Right lobe of liver (tissue), 6 donors: Measurements from ENCODE around the gene MACROH2A1. TPM values are rescaled to one million over a fixed set of nuclear protein-coding genes. Genes with fewer than 3 reads are reported as not detected.

Experiments
- ATAC-seq, 4 donors: fragments of 200-7000 bp; cut with Tn5 transposase; one replicate each; pipeline ENCODE4 v1.9.1; 2020; ENCODE audit warnings: mild to moderate bottlenecking in 4 of 4, moderate library complexity in 4 of 4
- DNase-seq, 3 donors: peaks; one replicate each; pipeline ENCODE4 v3.0.0-alpha.2; 2020
- H3K27ac ChIP-seq, 3 donors: fragments of 200-600 bp; one replicate each; pipeline ENCODE4 v1.8.0; 2022
- H3K27me3 ChIP-seq, 2 donors: fragments of 200-600 bp; one replicate each; pipeline ENCODE4 v1.8.0; 2022
- H3K36me3 ChIP-seq, 4 donors: fragments of 200-600 bp; sonication (generic) in 1 of 4; one replicate each; pipeline versions ENCODE4 v1.5.1 to v1.8.0; 2017 to 2022; ENCODE audit warnings: control low read depth in 1 of 4
- H3K4me1 ChIP-seq, 4 donors: fragments of 200-600 bp; sonication (generic) in 1 of 4; one replicate each; pipeline versions ENCODE4 v1.5.1 to v1.8.0; 2017 to 2022; ENCODE audit warnings: control low read depth in 1 of 4
- H3K4me3 ChIP-seq, 3 donors: fragments of 200-600 bp; one replicate each; pipeline ENCODE4 v1.8.0; 2022
- H3K9me3 ChIP-seq, 4 donors: fragments of 200-600 bp; sonication (generic) in 1 of 4; one replicate each; pipeline versions ENCODE4 v1.5.1 to v1.8.0; 2017 to 2022; ENCODE audit warnings: control low read depth in 1 of 4
- CTCF ChIP-seq, 4 donors: fragments of 200-600 bp in 3 of 4; fragments of 450-650 bp in 1 of 4; IDR thresholded peaks; one replicate each; pipeline versions ENCODE4 v1.5.1 to v1.8.0; 2016 to 2022; ENCODE audit warnings: antibody characterized with exemption in 4 of 4, mild to moderate bottlenecking in 2 of 4
- POLR2A ChIP-seq: fragments of 450-650 bp; IDR thresholded peaks from one replicate; pipeline ENCODE4 v1.6.1; 2017; ENCODE audit warnings: antibody characterized with exemption, mild to moderate bottlenecking
- WGBS: methylation state at CpG from one replicate; pipeline ENCODE4 v1.1.6; 2018; ENCODE audit warnings: low coverage, low lambda C conversion rate; ENCODE audit not compliant: insufficient coverage; ENCODE audit errors: missing lambda C conversion rate; 5-methylcytosine and 5-hydroxymethylcytosine counted together
- intact Hi-C, 2 donors: fragments of 100-400 bp; cut with DNase I; formaldehyde crosslinking; loops; one replicate each; pipeline versions ENCODE4 v1.11.2 to v1.14.1; 2022
- long read RNA-seq: library from polyadenylated mRNA; unstranded; transcript quantifications from one replicate; pipeline ENCODE4 v2.0.0, GENCODE V29; 2019
- total RNA-seq, 6 experiments: library from RNA; depleted of rRNA in 2 of 6; stranded (reverse); fragments of >200 nt in 2 of 6; fragmentation: NEBNext Ultra II Directional in 3 of 6; extraction: Animal tissue kit (Norgen Biotek cat#: 25700) in 3 of 6; gene quantifications; one replicate each; pipeline versions ENCODE4 v1.1.0 to v1.2.4, GENCODE V29; 2016 to 2023
- donor health status: DM: no; HTN: yes; CAD: no.
- donor health status: DM: no; HTN: no; CAD: no.
- donor health status: DM: no; HTN: no; CAD: no.
- donor health status: DM: no; HTN: yes; CAD: no.
- donor health status: DM: no; HTN: yes; CAD: no.

MACROH2A1 gene
- 100 to 1,000 TPM in 2 of 6 experiments, 10 to 100 TPM in 4; 40.0 to 113 (median 51.6) TPM for total RNA-seq
- long read RNA-seq, partial matches to known transcripts: 1 of 5 reads
- long read RNA-seq, other reads (novel, unspliced or antisense): 4 of 5 reads

DNA sequence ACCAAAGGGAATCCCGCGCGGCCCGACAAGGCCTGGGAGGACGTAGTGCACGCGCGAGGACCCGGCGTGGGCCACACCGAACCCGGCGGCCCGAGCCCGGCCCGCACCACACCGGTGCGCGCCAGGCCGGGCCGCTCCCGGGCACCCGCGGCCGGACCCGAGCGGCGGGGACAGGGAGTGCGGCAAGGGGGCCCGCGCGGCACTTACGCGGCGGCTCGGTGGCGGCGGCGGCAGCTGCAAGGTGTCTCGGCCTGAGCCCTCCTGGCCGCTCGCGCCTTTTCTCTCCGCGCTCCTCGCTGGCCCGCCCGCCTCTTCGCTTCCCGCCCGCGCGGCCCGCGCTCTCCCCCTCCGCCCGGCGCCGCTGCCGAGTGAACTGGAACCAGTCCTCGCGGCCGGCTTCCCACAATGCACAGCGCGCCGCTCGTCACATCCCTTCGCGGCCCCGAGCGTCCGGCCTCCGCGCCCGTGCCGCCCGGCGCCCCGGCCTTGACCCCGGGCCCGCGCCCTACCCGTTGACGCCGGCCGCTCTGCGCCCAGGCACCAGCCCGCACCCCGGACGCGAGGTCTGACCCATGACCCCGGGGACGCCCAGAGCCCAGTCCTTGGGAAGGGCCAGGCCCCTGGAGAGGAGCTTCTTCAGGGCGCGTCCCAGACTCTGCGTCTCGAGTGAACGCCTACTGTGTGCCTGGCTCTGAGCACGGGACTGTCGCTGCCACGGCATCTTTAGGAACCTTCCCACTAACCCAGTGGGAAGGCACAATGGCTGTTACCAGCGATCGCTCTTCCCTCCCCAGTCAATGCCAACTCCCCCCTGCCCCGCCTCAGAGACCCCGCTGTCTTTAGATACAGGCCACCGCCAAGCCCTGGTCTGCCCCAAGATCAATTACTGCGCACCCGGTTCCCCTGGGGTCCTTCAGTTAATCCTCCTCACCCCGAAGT is at the start of gene MACROH2A1:
MACROH2A1 (minus strand) TSS at position 377 of the 939 bp plus-strand sequence. CDS start 10,138 bp downstream, outside the sequence.
- Histone ChIP-seq H3K4me1 (peaks cover 0 to 12% (median 4%) of the 10 kb centered on the region in 4 donors), H3K27me3 (no peaks in the 10 kb centered on the region), H3K4me3 (peak within 1 kb of the TSS; percentile 81 to 91 (median 82)), H3K27ac (peak within 1 kb of the TSS; percentile 67 to 84 (median 69)), H3K9me3 (no peaks in the 10 kb centered on the region), H3K36me3 (no peaks in the 10 kb centered on the region)
- ATAC-seq (peak; percentile 95 to 97 (median 96)), DNase-seq (peak; percentile 93 to 94 (median 93))
- 0% methylated on average over 13 of the region's 109 CpGs for WGBS
- peak; percentile 96 for TF ChIP-seq POLR2A
- TF ChIP-seq CTCF (IDR thresholded peaks at IDR 0.05): peak in 1 of 4 donors; percentile 16
- intact Hi-C loops: no loop called here

GRCh38 chr5:135448071-135448739 is 49.2 kb upstream of the MACROH2A1 start:
- H3K9me3 ChIP-seq: no peaks in the 10 kb centered on the region
- TF ChIP-seq POLR2A (no peak), CTCF (IDR thresholded peaks at IDR 0.05) (no peak)
- no peak overlapping the region for H3K4me3 ChIP-seq
- ATAC-seq (no peak), DNase-seq (no peak)
- no peaks in the 10 kb centered on the region for H3K4me1 ChIP-seq
- no peak overlapping the region for H3K27ac ChIP-seq
- intact Hi-C loops: no loop called here
- no peaks in the 10 kb centered on the region for H3K36me3 ChIP-seq
- no peaks in the 10 kb centered on the region for H3K27me3 ChIP-seq
- WGBS: 56% methylated on average over 5 of the region's 9 CpGs

DNA sequence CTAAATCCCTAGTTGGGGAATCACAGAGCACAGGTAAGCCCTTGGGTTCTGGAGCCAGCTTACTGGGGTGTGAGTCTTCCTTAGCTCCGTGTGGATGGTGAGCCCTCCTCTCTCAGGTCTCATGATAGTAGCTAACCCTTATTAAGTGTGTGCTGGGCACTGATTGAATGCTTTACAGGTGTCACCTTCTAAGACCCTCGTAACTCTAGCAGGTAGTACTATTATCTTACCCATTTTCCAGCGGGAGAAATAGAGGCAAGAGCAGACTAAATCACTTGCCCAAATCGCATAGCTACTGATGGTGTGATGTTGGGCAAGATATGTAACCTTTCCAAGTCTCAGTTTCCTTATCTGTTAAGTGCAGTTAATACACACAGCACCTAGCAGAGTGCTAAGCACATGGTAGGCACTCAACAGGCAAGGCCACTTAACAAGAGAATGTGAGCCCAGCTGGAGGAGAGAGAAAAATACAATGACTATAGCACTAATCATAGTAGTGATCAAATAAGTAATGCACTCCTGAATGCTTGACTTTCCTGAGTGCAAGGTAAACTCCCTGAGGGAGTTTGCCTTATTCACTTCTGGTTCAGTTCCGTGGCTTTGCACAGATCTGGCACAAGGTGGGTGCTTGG is 48.4 kb upstream of the MACROH2A1 start, which contains the start of gene DCANP1:
DCANP1 (minus strand) TSS at position 51 of the 632 bp plus-strand sequence. CDS start 240 bp downstream, outside the sequence.
- no peak for DNase-seq
- no peak for ATAC-seq
- no peak for TF ChIP-seq POLR2A
- TF ChIP-seq CTCF (IDR thresholded peaks at IDR 0.05): no peak
- Histone ChIP-seq H3K4me1 (no peaks in the 10 kb centered on the region), H3K36me3 (no peaks in the 10 kb centered on the region), H3K9me3 (no peaks in the 10 kb centered on the region), H3K27ac (no peak within 1 kb of the TSS), H3K27me3 (no peaks in the 10 kb centered on the region), H3K4me3 (no peak within 1 kb of the TSS)
- intact Hi-C loops: no loop called here
- 63% methylated on average over 5 of the region's 5 CpGs for WGBS

- Histone ChIP-seq H3K4me3 (no peak overlapping the region), H3K27me3 (no peaks in the 10 kb centered on the region), H3K36me3 (no peaks in the 10 kb centered on the region), H3K4me1 (no peaks in the 10 kb centered on the region), H3K9me3 (no peaks in the 10 kb centered on the region), H3K27ac (no peak overlapping the region)
- ATAC-seq: no peak
- DNase-seq: peak in 1 of 3 donors; percentile 18
- intact Hi-C loops: no loop called here
- WGBS: 83% methylated on average over 1 of the region's 7 CpGs
- no peak for TF ChIP-seq CTCF (IDR thresholded peaks at IDR 0.05)
- no peak for TF ChIP-seq POLR2A
Observed at GRCh38 chr5:135446615-135447014, 47.6 kb upstream of the MACROH2A1 start.
